BE2C (cell line): ENCODE measurements around the gene SMPDL3B. TPM values are rescaled to one million over a fixed set of nuclear protein-coding genes. Genes with fewer than 3 reads are reported as not detected.

Experiments used
- DNase-seq: peaks from one replicate; pipeline ENCODE4 v3.0.0-alpha.2; 2020
- H3K27me3 ChIP-seq: fragments of 250-450 bp; sonication (Bioruptor Pico); 2 replicates; pipeline ENCODE4 v1.5.1; 2020; ENCODE audit warnings: mild to moderate bottlenecking
- H3K36me3 ChIP-seq: fragments of 250-450 bp; sonication (Bioruptor Pico); 2 replicates; pipeline ENCODE4 v1.5.1; 2020; ENCODE audit warnings: mild to moderate bottlenecking
- H3K4me1 ChIP-seq: fragments of 250-450 bp; sonication (Bioruptor Pico); 2 replicates; pipeline ENCODE4 v1.5.1; 2020
- H3K4me3 ChIP-seq: 2 replicates; pipeline ENCODE4 v1.5.1; 2011; ENCODE audit warnings: low read depth, low read length
- H3K9me3 ChIP-seq: fragments of 250-450 bp; sonication (Bioruptor Pico); 2 replicates; pipeline ENCODE4 v1.5.1; 2020
- polyA plus RNA-seq: library from polyadenylated mRNA; unstranded; fragments of >200 nt; gene quantifications from one replicate; pipeline ENCODE4 v1.2.1, GENCODE V29; 2012; ENCODE audit warnings: low read depth, missing spikeins; ENCODE audit not compliant: insufficient read length, insufficient read depth
- TF ChIP-seq, protein P1 (sequence below): IDR thresholded peaks from 2 replicates; pipeline ENCODE4 v1.5.1; 2012; ENCODE audit warnings: mild to moderate bottlenecking, low read depth, low read length

Gene SMPDL3B, protein sequence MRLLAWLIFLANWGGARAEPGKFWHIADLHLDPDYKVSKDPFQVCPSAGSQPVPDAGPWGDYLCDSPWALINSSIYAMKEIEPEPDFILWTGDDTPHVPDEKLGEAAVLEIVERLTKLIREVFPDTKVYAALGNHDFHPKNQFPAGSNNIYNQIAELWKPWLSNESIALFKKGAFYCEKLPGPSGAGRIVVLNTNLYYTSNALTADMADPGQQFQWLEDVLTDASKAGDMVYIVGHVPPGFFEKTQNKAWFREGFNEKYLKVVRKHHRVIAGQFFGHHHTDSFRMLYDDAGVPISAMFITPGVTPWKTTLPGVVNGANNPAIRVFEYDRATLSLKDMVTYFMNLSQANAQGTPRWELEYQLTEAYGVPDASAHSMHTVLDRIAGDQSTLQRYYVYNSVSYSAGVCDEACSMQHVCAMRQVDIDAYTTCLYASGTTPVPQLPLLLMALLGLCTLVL
- polyA plus RNA-seq, result not detected

DNA sequence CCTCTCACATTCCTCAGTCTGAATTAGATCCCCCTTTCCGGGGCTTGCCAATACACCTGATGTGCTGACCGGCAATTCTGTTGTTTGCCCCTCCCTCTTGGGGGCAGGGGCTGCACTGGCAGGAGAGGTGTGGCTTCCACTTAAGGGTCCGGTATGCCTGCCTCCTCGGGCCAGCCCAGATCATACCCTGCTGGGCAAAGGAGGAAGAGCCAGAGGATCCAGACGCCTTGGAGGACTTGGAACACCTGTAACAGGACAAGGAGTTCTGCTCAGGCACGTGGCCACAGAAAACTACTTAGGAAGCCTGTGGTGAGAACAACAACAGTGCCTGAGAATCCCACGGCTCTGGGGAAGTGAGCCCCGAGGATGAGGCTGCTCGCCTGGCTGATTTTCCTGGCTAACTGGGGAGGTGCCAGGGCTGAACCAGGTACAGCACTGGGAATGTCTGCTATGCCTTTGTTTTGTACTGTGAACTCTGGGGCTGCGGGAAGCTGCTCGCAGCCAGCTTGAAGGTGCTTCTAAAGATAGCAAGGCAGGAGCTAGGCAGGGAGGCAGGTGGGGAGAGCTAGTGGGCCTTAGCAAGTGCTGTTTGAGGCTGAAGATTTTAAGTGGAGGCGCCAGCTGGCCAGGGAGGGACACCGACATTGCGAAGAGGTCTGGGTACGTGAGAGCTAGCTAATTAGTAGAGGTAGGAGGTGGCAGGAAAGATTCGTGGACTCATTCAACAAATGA, at the start of gene SMPDL3B:
Gene SMPDL3B, plus strand, starts transcription at position 183 of the 732 bp plus-strand sequence. Its CDS starts 184 bp downstream, at position 367.
- H3K36me3 ChIP-seq, result no peaks in the 10 kb centered on the region
- DNase-seq, result no peak

DNA sequence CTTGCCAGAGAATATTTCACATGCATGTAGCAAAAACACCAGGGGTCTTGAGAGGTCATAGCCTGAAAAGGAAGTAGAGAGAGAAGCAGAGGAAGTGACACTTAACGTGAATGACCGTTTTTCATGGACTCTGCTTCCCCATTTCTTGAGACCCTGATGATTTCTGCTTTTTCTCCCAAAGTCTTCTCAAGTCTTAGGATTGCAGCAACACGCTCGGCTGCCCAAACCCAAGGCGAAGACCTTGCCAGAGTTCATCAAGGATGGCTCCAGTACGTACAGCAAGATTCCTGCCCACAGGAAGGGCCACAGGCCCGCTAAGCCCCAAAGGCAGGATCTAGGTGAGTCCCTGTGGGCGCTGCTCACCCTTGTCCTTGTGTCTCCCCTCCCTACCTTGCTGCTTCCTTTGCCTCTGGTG, 49.7 kb upstream of the SMPDL3B start:
- Histone ChIP-seq H3K27me3 (no peaks in the 10 kb centered on the region), H3K9me3 (no peaks in the 10 kb centered on the region), H3K4me1 (no peaks in the 10 kb centered on the region), H3K4me3 (no peak overlapping the region), H3K36me3 (no peaks in the 10 kb centered on the region)
- no peak for DNase-seq
- TF ChIP-seq, protein P1, sequence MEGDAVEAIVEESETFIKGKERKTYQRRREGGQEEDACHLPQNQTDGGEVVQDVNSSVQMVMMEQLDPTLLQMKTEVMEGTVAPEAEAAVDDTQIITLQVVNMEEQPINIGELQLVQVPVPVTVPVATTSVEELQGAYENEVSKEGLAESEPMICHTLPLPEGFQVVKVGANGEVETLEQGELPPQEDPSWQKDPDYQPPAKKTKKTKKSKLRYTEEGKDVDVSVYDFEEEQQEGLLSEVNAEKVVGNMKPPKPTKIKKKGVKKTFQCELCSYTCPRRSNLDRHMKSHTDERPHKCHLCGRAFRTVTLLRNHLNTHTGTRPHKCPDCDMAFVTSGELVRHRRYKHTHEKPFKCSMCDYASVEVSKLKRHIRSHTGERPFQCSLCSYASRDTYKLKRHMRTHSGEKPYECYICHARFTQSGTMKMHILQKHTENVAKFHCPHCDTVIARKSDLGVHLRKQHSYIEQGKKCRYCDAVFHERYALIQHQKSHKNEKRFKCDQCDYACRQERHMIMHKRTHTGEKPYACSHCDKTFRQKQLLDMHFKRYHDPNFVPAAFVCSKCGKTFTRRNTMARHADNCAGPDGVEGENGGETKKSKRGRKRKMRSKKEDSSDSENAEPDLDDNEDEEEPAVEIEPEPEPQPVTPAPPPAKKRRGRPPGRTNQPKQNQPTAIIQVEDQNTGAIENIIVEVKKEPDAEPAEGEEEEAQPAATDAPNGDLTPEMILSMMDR, result no peak

More for the DNA sequence above, at the start of gene SMPDL3B:
- Histone ChIP-seq H3K9me3 (no peaks in the 10 kb centered on the region), H3K4me3 (peak within 1 kb of the TSS; percentile 19; the same call in 1 of the 2 replicates), H3K4me1 (no peaks in the 10 kb centered on the region), H3K27me3 (no peaks in the 10 kb centered on the region)
- TF ChIP-seq, protein P1, result no peak

DNA sequence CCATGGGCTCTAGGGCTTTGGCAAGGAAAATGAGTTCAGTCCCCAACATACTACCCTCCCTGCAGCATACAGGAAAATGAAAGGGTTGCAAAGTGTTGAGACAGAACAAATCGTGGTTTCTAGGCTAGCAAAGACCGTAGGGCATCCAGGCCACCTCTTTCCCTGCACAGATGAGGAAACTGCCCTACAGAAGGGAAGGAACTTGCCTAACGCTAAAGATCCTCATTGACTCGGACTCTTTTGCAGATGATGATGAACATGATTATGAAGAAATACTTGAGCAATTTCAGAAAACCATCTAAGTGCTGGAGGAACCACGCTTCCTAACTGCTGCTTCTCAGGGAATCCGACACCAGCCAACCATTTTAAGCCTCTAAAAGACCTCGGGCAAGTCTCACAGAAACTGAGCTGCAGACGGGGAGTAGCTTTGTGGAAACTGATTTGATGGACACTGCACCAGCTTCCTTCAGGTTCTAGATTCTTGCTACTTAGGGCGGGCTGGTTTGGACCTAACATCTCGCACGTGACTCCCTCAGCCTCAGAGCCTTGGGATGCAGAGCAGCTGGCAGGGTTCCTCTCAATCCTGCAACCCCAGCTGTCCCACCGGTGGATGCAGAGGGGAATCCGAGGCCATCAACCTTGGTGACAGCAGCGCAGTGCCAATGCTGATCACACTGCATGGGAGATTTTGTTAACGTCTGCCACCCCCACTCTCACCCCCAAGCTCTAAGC, 49.0 kb upstream of the SMPDL3B start:
- H3K36me3 ChIP-seq, result no peaks in the 10 kb centered on the region
- H3K27me3 ChIP-seq, result no peaks in the 10 kb centered on the region
- no peak for DNase-seq
- no peak overlapping the region for H3K4me3 ChIP-seq
- H3K4me1 ChIP-seq, result no peaks in the 10 kb centered on the region
- TF ChIP-seq, protein P1, result no peak
- no peaks in the 10 kb centered on the region for H3K9me3 ChIP-seq

DNA sequence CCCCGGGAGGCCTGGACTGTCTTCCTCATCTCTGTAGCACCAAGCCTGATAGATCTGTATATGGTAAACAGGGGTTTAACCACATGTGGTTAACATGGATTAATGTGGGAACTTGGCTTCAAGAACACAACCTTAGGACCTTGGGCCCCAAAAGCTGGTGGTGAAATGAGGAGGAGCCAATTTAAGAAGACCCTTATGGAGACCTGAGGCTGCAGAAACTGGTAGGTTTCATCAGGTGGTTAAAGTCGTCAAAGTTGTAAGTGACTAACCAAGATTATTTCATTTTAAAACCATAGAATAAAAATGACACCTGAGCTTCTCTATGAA, 48.5 kb upstream of the SMPDL3B start:
- Histone ChIP-seq H3K27me3 (no peaks in the 10 kb centered on the region), H3K4me3 (no peak overlapping the region), H3K36me3 (no peaks in the 10 kb centered on the region), H3K4me1 (no peaks in the 10 kb centered on the region), H3K9me3 (no peaks in the 10 kb centered on the region)
- no peak for DNase-seq
- TF ChIP-seq, protein P1, result no peak

DNA sequence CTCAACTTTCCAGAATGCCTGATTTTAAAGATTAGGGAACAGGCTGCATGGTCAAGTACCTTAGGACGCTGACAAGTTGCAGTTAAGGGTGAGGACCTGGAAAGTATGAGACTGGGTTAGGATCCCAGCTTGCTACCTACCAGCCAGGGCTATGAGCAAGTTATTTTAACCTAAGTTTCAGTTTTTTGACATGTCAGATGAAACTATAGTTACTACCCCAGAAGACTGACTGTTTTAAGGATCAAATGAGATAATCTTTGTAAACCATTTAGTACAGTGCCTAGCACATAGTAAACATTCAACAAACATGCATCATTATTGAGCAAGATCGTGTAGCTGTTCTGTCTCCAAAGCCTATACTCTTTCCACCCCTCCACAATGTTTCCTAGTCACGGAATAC, 48.1 kb upstream of the SMPDL3B start:
- no peak overlapping the region for H3K4me3 ChIP-seq
- TF ChIP-seq, protein P1, result no peak
- H3K36me3 ChIP-seq, result no peaks in the 10 kb centered on the region
- H3K27me3 ChIP-seq, result no peaks in the 10 kb centered on the region
- no peak for DNase-seq
- H3K9me3 ChIP-seq, result no peaks in the 10 kb centered on the region
- no peaks in the 10 kb centered on the region for H3K4me1 ChIP-seq
